HEK293 (cell line): ENCODE data around the gene DEDD2.

Experiments used
- CTCF ChIA-PET: fragments of 350-600 bp; formaldehyde crosslinking; extraction: SDS; loops from one replicate; lab custom pipeline; 2021; ENCODE audit warnings: antibody characterized with exemption; lab: Yijun Ruan, JAX
- POLR2A ChIA-PET: fragments of 300-600 bp; formaldehyde crosslinking; extraction: SDS; loops from one replicate; lab custom pipeline; 2020; ENCODE audit warnings: antibody characterized with exemption, inconsistent platforms; lab: Yijun Ruan, JAX
- H3K27ac ChIP-seq: fragments of 200-500 bp; sonication (Bioruptor generic); 2 replicates; pipeline ENCODE4 v1.5.1; 2014; ENCODE audit warnings: low read depth, low read length, control low read depth, inconsistent platforms; ENCODE audit errors: extremely low read depth
- H3K36me3 ChIP-seq, 2 experiments: fragments of 200-500 bp in 1 of 2; sonication (Bioruptor generic) in 1 of 2; 1 replicate in 1 of 2; 2 replicates in 1 of 2; pipeline ENCODE4 v1.5.1; 2014 to 2017; ENCODE audit warnings: inconsistent platforms in 2 of 2, low read length in 2 of 2; ENCODE audit not compliant: control insufficient read depth in 2 of 2, insufficient read depth in 1 of 2
- H3K4me1 ChIP-seq: fragments of 200-500 bp; sonication (Bioruptor generic); 2 replicates; pipeline ENCODE4 v1.5.1; 2014; ENCODE audit warnings: mild to moderate bottlenecking, low read length, inconsistent platforms; ENCODE audit not compliant: control insufficient read depth, insufficient read depth
- H3K4me3 ChIP-seq: 2 replicates; pipeline ENCODE4 v1.5.1; 2011; ENCODE audit warnings: low read depth, mild to moderate bottlenecking, control low read depth, low read length, moderate library complexity
- H3K9me3 ChIP-seq: fragments of 200-500 bp; sonication (Bioruptor generic); 2 replicates; pipeline ENCODE4 v1.5.1; 2014; ENCODE audit warnings: low read depth, low read length, inconsistent platforms; ENCODE audit not compliant: control insufficient read depth, insufficient read depth
- EGR2 ChIP-seq: fragments of 450-650 bp; formaldehyde crosslinking; IDR thresholded peaks from 2 replicates; pipeline ENCODE4 v1.5.1; 2016; ENCODE audit warnings: low read depth, missing biosample characterization, missing genetic modification characterization
- GLI4 ChIP-seq: fragments of 450-650 bp; formaldehyde crosslinking; IDR thresholded peaks from 2 replicates; pipeline ENCODE4 v1.5.1; 2016; ENCODE audit warnings: missing biosample characterization, missing genetic modification characterization
- HOXC10 ChIP-seq: sonication (generic); formaldehyde crosslinking; IDR thresholded peaks from 2 replicates; pipeline ENCODE4 v1.8.1; 2023; ENCODE audit warnings: mild to moderate bottlenecking, missing genetic modification reagents
- REPIN1 ChIP-seq: fragments of 450-650 bp; formaldehyde crosslinking; IDR thresholded peaks from 2 replicates; pipeline ENCODE4 v1.5.1; 2017; ENCODE audit warnings: missing biosample characterization, missing genetic modification characterization, low read depth
- SP7 ChIP-seq: fragments of 450-650 bp; formaldehyde crosslinking; IDR thresholded peaks from 2 replicates; pipeline ENCODE4 v1.5.1; 2016; ENCODE audit warnings: missing biosample characterization, missing genetic modification characterization
- TRIM28 ChIP-seq: IDR thresholded peaks from 2 replicates; pipeline ENCODE4 v1.6.1; 2011; ENCODE audit warnings: low read length, control low read depth, borderline replicate concordance
- ZBTB8A ChIP-seq: fragments of 450-650 bp; formaldehyde crosslinking; IDR thresholded peaks from 2 replicates; pipeline ENCODE4 v1.5.1; 2016; ENCODE audit warnings: missing biosample characterization, missing genetic modification characterization
- ZEB2 ChIP-seq: fragments of 450-650 bp; formaldehyde crosslinking; IDR thresholded peaks from 2 replicates; pipeline ENCODE4 v1.5.1; 2016; ENCODE audit warnings: missing biosample characterization, missing genetic modification characterization
- ZFP41 ChIP-seq: fragments of 450-650 bp; formaldehyde crosslinking; IDR thresholded peaks from 2 replicates; pipeline ENCODE4 v1.5.1; 2016; ENCODE audit warnings: missing biosample characterization, missing genetic modification characterization, borderline replicate concordance
- ZNF184 ChIP-seq: fragments of 450-650 bp; IDR thresholded peaks from 2 replicates; pipeline ENCODE4 v1.5.1; 2018; ENCODE audit warnings: missing biosample characterization, mild to moderate bottlenecking, missing genetic modification characterization
- ZNF202 ChIP-seq: fragments of 450-650 bp; formaldehyde crosslinking; IDR thresholded peaks from 2 replicates; pipeline ENCODE4 v1.5.1; 2016; ENCODE audit warnings: missing biosample characterization, missing genetic modification characterization, borderline replicate concordance
- ZNF221 ChIP-seq: fragments of 450-650 bp; formaldehyde crosslinking; IDR thresholded peaks from 2 replicates; pipeline ENCODE4 v1.5.1; 2017; ENCODE audit warnings: missing biosample characterization, missing genetic modification characterization, borderline replicate concordance
- ZNF335 ChIP-seq: fragments of 450-650 bp; formaldehyde crosslinking; conservative IDR thresholded peaks from 2 replicates; pipeline ENCODE4 v1.5.1; 2016; ENCODE audit warnings: missing biosample characterization, missing genetic modification characterization
- ZNF394 ChIP-seq: fragments of 450-650 bp; formaldehyde crosslinking; IDR thresholded peaks from 2 replicates; pipeline ENCODE4 v1.5.1; 2016; ENCODE audit warnings: missing biosample characterization, missing genetic modification characterization, mild to moderate bottlenecking, moderate library complexity, borderline replicate concordance
- ZNF404 ChIP-seq: fragments of 450-650 bp; formaldehyde crosslinking; IDR thresholded peaks from 2 replicates; pipeline ENCODE4 v1.5.1; 2017; ENCODE audit warnings: missing biosample characterization, missing genetic modification characterization
- ZNF521 ChIP-seq: fragments of 450-650 bp; formaldehyde crosslinking; IDR thresholded peaks from 2 replicates; pipeline ENCODE4 v1.5.1; 2017; ENCODE audit warnings: missing biosample characterization, mild to moderate bottlenecking, missing genetic modification characterization
- ZNF600 ChIP-seq: fragments of 450-650 bp; formaldehyde crosslinking; IDR thresholded peaks from 2 replicates; pipeline ENCODE4 v1.5.1; 2016; ENCODE audit warnings: missing biosample characterization, missing genetic modification characterization
- ZNF621 ChIP-seq: fragments of 450-650 bp; formaldehyde crosslinking; IDR thresholded peaks from 2 replicates; pipeline ENCODE4 v1.5.1; 2017; ENCODE audit warnings: missing biosample characterization, missing genetic modification characterization
- ZNF664 ChIP-seq: fragments of 450-650 bp; formaldehyde crosslinking; IDR thresholded peaks from 2 replicates; pipeline ENCODE4 v1.5.1; 2016; ENCODE audit warnings: missing biosample characterization, missing genetic modification characterization
- ZNF792 ChIP-seq: fragments of 450-650 bp; formaldehyde crosslinking; IDR thresholded peaks from 2 replicates; pipeline ENCODE4 v1.5.1; 2016; ENCODE audit warnings: missing biosample characterization, missing genetic modification characterization
- ZSCAN16 ChIP-seq: fragments of 450-650 bp; formaldehyde crosslinking; IDR thresholded peaks from 2 replicates; pipeline ENCODE4 v1.5.1; 2016; ENCODE audit warnings: missing biosample characterization, missing genetic modification characterization
- ZSCAN18 ChIP-seq: fragments of 450-650 bp; formaldehyde crosslinking; IDR thresholded peaks from 2 replicates; pipeline ENCODE4 v1.5.1; 2016; ENCODE audit warnings: missing biosample characterization, missing genetic modification characterization
- ZSCAN30 ChIP-seq: fragments of 450-650 bp; IDR thresholded peaks from 2 replicates; pipeline ENCODE4 v1.5.1; 2018; ENCODE audit warnings: missing biosample characterization, mild to moderate bottlenecking, missing genetic modification characterization, moderate library complexity
- TF ChIP-seq, protein P1 (sequence below): fragments of 450-650 bp; IDR thresholded peaks from 2 replicates; pipeline ENCODE4 v1.5.1; 2018; ENCODE audit warnings: missing biosample characterization, missing genetic modification characterization
- TF ChIP-seq, protein P2 (sequence below): fragments of 450-650 bp; formaldehyde crosslinking; IDR thresholded peaks from 2 replicates; pipeline ENCODE4 v1.5.1; 2017; ENCODE audit warnings: missing biosample characterization, missing genetic modification characterization
- TF ChIP-seq, protein P3 (sequence below): fragments of 450-650 bp; formaldehyde crosslinking; conservative IDR thresholded peaks from 2 replicates; pipeline ENCODE4 v1.5.1; 2016; ENCODE audit warnings: low read depth, missing biosample characterization, missing genetic modification characterization

Gene DEDD2

DNA sequence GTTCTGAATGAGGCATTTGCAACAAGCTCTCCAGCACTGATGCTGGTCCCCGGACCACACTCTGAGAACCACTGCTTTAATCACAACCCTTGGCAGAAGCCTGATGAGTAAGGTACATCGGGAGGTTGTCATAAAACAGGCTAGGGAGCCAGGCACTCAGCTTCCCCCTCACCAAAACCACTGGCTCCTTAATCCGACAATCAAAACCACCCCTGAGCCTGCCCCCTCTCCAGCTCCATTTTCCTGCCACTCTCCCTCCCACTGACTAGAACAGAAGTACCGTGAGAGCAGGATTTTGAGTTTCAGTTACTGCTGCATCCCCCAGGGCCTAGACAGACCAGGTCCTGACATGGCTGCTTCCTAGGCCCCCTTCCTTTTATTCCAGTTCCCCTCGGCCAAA is 17.7 kb upstream of the DEDD2 start:
- peaks cover 84 to 94% of the 10 kb centered on the region in 2 experiments for H3K36me3 ChIP-seq
- CTCF ChIA-PET, result interaction anchor here (0.7 to 2.5 kb wide), 4 partner anchors 8 to 103 kb away, joined by 3 to 9 read pairs (median 4); partner anchors contain the start of gene POU2F2
- POLR2A ChIA-PET, result interaction anchor here (1.0 to 4.0 kb wide), 5 partner anchors 8 to 76 kb away, joined by 3 to 36 read pairs (median 5); partner anchors contain the start of genes GSK3A, PAFAH1B3, PRR19 and ZNF526

More for the DNA sequence above, 17.7 kb upstream of the DEDD2 start:
- TF ChIP-seq ZSCAN30 (tag by site-specific recombination) (no peak), ZNF202 (tag by site-specific recombination) (no peak), ZNF664 (tag by site-specific recombination) (no peak), SP7 (no peak), ZNF335 (no peak), HOXC10 (CRISPR knock-in tag) (no peak), TRIM28 (no peak), ZNF621 (tag by site-specific recombination) (no peak), ZSCAN18 (tag by site-specific recombination) (no peak), ZFP41 (tag by site-specific recombination) (no peak), GLI4 (tag by site-specific recombination) (no peak), ZNF521 (no peak), ZNF394 (no peak), ZNF792 (tag by site-specific recombination) (no peak), ZNF600 (tag by site-specific recombination) (0 out of 2 replicates have a peak, but pooled peaks have one; percentile 16), ZBTB8A (tag by site-specific recombination) (no peak), ZNF404 (tag by site-specific recombination) (no peak), REPIN1 (no peak), EGR2 (tag by site-specific recombination) (peak; percentile 58; the same call in 1 of the 2 replicates), ZSCAN16 (no peak), ZEB2 (tag by site-specific recombination) (no peak), ZNF221 (tag by site-specific recombination) (no peak), ZNF184 (tag by site-specific recombination) (no peak)
- TF ChIP-seq, protein P1, sequence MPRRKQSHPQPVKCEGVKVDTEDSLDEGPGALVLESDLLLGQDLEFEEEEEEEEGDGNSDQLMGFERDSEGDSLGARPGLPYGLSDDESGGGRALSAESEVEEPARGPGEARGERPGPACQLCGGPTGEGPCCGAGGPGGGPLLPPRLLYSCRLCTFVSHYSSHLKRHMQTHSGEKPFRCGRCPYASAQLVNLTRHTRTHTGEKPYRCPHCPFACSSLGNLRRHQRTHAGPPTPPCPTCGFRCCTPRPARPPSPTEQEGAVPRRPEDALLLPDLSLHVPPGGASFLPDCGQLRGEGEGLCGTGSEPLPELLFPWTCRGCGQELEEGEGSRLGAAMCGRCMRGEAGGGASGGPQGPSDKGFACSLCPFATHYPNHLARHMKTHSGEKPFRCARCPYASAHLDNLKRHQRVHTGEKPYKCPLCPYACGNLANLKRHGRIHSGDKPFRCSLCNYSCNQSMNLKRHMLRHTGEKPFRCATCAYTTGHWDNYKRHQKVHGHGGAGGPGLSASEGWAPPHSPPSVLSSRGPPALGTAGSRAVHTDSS (tag by site-specific recombination), result no peak
- TF ChIP-seq, protein P2, sequence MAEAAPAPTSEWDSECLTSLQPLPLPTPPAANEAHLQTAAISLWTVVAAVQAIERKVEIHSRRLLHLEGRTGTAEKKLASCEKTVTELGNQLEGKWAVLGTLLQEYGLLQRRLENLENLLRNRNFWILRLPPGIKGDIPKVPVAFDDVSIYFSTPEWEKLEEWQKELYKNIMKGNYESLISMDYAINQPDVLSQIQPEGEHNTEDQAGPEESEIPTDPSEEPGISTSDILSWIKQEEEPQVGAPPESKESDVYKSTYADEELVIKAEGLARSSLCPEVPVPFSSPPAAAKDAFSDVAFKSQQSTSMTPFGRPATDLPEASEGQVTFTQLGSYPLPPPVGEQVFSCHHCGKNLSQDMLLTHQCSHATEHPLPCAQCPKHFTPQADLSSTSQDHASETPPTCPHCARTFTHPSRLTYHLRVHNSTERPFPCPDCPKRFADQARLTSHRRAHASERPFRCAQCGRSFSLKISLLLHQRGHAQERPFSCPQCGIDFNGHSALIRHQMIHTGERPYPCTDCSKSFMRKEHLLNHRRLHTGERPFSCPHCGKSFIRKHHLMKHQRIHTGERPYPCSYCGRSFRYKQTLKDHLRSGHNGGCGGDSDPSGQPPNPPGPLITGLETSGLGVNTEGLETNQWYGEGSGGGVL, result 0 out of 2 replicates have a peak, but pooled peaks have one; percentile 7
- TF ChIP-seq, protein P3, sequence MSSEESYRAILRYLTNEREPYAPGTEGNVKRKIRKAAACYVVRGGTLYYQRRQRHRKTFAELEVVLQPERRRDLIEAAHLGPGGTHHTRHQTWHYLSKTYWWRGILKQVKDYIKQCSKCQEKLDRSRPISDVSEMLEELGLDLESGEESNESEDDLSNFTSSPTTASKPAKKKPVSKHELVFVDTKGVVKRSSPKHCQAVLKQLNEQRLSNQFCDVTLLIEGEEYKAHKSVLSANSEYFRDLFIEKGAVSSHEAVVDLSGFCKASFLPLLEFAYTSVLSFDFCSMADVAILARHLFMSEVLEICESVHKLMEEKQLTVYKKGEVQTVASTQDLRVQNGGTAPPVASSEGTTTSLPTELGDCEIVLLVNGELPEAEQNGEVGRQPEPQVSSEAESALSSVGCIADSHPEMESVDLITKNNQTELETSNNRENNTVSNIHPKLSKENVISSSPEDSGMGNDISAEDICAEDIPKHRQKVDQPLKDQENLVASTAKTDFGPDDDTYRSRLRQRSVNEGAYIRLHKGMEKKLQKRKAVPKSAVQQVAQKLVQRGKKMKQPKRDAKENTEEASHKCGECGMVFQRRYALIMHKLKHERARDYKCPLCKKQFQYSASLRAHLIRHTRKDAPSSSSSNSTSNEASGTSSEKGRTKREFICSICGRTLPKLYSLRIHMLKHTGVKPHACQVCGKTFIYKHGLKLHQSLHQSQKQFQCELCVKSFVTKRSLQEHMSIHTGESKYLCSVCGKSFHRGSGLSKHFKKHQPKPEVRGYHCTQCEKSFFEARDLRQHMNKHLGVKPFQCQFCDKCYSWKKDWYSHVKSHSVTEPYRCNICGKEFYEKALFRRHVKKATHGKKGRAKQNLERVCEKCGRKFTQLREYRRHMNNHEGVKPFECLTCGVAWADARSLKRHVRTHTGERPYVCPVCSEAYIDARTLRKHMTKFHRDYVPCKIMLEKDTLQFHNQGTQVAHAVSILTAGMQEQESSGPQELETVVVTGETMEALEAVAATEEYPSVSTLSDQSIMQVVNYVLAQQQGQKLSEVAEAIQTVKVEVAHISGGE, result no peak
- TF ChIP-seq, all 188 proteins: peak for 3
- H3K27ac ChIP-seq, result no peak overlapping the region
- no peaks in the 10 kb centered on the region for H3K9me3 ChIP-seq
- H3K4me3 ChIP-seq, result no peak overlapping the region
- no peaks in the 10 kb centered on the region for H3K4me1 ChIP-seq
